Measurements from ENCODE around the gene AKAP7.

- TF ChIP-seq CTCF (IDR thresholded peaks at IDR 0.05) (no peak), ZFX (IDR thresholded peaks at IDR 0.05; ENCODE audit: borderline replicate concordance) (no peak)
Observed at GRCh38 chr6:131257104-131257503, 121.8 kb downstream of the AKAP7 start.

Measured in 22Rv1 (cell line).